IPS DF 6.9 (cell line): ENCODE results near the gene EIF4E2.
"Not testable (repeated sequence)": the region's sequence is repeated elsewhere in the genome, so short reads cannot be mapped to it uniquely, and the experiment has no call there.

Experiments
- DNase-seq: peaks from one replicate; pipeline ENCODE4 v3.0.0-alpha.2; 2013; ENCODE audit warnings: low read depth, low spot score
- H3K27ac ChIP-seq: one replicate; pipeline ENCODE4 v1.5.1; 2013; ENCODE audit warnings: low read length, control low read depth
- H3K27me3 ChIP-seq: 2 replicates; pipeline ENCODE4 v1.6.1; 2013; ENCODE audit warnings: mild to moderate bottlenecking, low read length; ENCODE audit not compliant: control insufficient read depth, insufficient read depth
- H3K36me3 ChIP-seq: 2 replicates; pipeline ENCODE4 v1.6.1; 2013; ENCODE audit warnings: low read length; ENCODE audit not compliant: control insufficient read depth, insufficient read depth
- H3K4me1 ChIP-seq: 2 replicates; pipeline ENCODE4 v1.6.1; 2013; ENCODE audit warnings: low read length; ENCODE audit not compliant: control insufficient read depth, insufficient read depth
- H3K4me3 ChIP-seq: 2 replicates; pipeline ENCODE4 v1.5.1; 2013; ENCODE audit warnings: mild to moderate bottlenecking, low read length
- H3K9me3 ChIP-seq: 2 replicates; pipeline ENCODE4 v1.6.1; 2013; ENCODE audit warnings: low read length, inconsistent platforms; ENCODE audit not compliant: control insufficient read depth, insufficient read depth
- WGBS: extraction: QIAGEN DNeasy Blood & Tissue Kit; methylation state at CpG from one replicate; pipeline ENCODE4 v1.1.7; 2013; ENCODE audit warnings: mixed read lengths, missing lambda C conversion rate; ENCODE audit not compliant: insufficient read length, insufficient coverage; 5-methylcytosine and 5-hydroxymethylcytosine counted together

The EIF4E2 gene

DNA sequence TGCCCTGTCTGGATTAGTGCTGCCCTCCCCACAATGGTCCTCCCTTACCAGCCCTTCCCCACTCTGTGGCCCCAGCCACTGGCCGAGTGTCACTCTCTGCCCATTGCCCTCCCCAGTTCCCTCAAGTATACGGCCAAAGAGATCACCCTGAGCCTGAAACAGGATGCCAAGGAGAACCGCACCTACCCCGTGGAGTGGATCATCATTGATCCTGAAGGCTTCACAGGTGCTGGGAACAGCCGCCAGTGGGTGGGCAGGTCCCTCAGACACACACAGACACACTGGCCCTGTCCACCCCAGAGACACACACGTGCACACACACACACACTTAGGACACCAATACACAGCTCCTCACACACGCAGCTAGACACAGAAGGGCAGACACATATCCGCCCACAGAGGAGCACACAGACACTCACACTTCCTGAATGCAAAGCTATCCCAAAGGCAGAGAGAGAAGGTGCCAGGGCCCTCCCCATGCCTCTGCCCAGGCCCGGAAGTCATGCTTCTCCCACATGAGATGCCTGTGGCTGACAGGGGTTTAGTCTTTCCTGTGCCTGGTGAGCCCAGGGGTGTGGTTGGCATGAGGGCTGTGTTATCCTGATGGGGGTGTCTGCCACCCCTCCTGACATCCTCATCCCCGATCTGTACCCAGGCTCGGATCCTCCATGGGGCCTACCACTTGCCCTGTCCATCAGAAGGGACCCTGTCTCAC lies 21.6 kb upstream of the EIF4E2 start:
- peaks cover 4% of the 10 kb centered on the region; the same call in 1 of the 2 replicates for H3K4me1 ChIP-seq
- H3K4me3 ChIP-seq = no peak overlapping the region
- H3K27me3 ChIP-seq = no peaks in the 10 kb centered on the region; the same call in 1 of the 2 replicates
- no peaks in the 10 kb centered on the region for H3K9me3 ChIP-seq
- no peak overlapping the region for H3K27ac ChIP-seq
- WGBS = no CpG with 5 or more reads among the region's 11 CpGs
- DNase-seq = no peak
- no peaks in the 10 kb centered on the region for H3K36me3 ChIP-seq

DNA sequence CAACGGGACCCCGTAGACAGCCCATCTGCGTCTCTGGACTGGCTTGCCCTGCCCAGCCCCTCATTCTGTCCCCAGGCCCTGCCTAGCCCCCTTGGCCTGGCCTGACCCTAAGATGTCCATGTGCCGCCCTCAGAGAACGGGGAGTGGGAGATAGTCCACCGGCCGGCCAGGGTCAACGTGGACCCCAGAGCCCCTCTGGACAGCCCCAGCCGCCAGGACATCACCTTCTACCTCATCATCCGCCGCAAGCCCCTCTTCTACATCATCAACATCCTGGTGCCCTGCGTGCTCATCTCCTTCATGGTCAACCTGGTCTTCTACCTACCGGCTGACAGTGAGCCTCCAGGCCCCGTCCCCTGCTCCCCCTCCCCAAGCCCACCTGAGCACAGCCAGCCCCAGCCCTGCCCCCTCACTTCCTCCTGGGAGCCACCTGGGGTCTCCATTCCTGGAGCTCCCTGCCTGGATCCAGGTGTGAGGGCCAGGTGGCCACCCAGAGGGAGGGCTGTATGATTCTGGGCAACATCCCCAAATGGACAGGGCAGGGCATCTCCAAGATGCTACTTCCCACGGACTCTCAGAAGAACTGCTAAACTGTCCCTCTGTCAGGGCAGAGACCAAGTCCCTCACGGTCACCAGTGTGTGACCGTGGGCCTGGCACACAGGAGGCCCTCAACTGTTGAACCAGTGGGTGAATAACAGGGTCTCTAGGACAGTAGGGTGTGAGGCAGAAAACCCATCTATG lies 20.5 kb upstream of the EIF4E2 start:
- Histone ChIP-seq H3K27ac (no peak overlapping the region), H3K4me1 (peaks cover 4% of the 10 kb centered on the region; the same call in 1 of the 2 replicates), H3K27me3 (no peaks in the 10 kb centered on the region), H3K4me3 (no peak overlapping the region), H3K36me3 (no peaks in the 10 kb centered on the region), H3K9me3 (no peaks in the 10 kb centered on the region)
- DNase-seq = no peak
- no CpG with 5 or more reads among the region's 17 CpGs for WGBS

DNA sequence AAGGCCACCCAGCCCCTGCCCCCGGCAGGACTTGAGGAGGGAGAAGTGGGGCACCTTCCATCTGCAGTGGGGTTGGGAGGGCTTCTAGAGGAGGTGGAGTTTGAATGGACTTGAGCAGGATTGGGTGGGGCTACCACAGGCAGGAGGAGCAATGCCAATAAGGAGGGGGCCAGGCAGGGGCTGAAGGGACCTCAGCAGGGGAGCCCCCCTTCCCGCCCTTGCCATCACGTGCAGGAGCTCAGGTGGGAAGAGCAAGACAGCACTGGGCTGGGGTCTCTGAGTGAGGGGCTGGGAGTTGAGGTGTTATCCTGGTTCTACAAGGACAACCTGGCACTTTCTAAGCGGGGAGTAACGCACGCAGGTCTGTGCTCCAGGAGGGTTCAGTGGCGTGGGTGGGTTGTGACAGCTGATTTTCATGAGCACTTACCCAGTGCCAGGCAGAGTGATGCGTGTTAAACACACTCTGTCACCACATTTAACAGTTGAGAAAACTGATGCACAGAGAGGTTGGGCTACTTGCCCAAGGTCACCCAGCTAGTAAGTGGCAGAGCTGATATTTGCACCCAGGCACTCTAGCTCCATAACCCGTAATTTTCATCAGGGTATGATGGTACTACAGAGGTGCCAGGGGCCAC lies 19.7 kb upstream of the EIF4E2 start:
- no CpG with 5 or more reads among the region's 9 CpGs for WGBS
- H3K4me1 ChIP-seq = peaks cover 4% of the 10 kb centered on the region; the same call in 1 of the 2 replicates
- no peak overlapping the region for H3K4me3 ChIP-seq
- no peaks in the 10 kb centered on the region for H3K9me3 ChIP-seq
- no peak overlapping the region for H3K27ac ChIP-seq
- no peak for DNase-seq
- H3K27me3 ChIP-seq = no peaks in the 10 kb centered on the region
- no peaks in the 10 kb centered on the region for H3K36me3 ChIP-seq

DNA sequence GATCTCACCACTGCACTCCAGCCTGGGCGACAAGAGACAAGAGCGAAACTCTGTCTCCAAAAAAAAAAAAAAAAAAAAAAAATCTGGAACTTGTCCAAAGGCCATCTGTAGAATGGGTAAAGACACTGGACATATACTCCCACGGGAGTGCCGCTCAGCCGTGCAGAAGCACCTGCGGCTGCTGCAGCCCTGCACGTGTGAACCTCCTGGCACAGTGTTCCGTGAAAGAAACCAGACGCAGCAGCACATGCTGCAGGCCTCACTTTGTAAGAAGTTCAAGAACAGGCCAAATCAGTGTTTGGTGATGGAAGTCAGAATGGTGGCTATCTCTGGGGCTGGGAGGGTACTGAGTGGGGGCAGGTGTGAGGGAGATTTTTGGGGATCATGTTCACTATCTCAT lies 18.1 kb upstream of the EIF4E2 start:
- WGBS = no CpG with 5 or more reads among the region's 9 CpGs
- Histone ChIP-seq H3K36me3 (no peaks in the 10 kb centered on the region), H3K4me1 (peaks cover 1% of the 10 kb centered on the region; the same call in 1 of the 2 replicates), H3K27me3 (no peaks in the 10 kb centered on the region), H3K4me3 (no peak overlapping the region), H3K9me3 (no peaks in the 10 kb centered on the region; the same call in 1 of the 2 replicates), H3K27ac (no peak overlapping the region)
- no peak for DNase-seq

DNA sequence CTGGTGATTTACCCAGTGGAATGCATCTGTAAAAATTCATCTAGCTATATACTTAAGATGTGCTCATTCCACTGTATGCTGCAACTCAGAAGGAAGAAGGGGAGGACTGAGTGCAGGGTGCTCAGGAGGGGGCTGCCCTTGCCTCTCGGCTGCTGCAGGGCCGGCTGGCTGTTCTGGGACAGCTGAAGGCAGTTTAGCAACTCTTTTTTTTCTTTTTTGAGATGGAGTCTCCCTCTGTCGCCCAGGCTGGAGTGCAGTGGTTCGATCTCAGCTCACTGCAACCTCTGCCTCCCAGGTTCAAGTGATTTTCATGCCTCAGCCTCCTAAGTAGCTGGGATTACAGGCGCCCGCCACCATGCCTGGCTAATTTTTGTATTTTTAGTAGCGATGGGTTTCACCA lies 17.7 kb upstream of the EIF4E2 start:
- WGBS = no CpG with 5 or more reads among the region's 7 CpGs
- H3K4me3 ChIP-seq, H3K4me1 ChIP-seq, DNase-seq, H3K36me3 ChIP-seq, H3K27me3 ChIP-seq, H3K27ac ChIP-seq, H3K9me3 ChIP-seq: not testable (repeated sequence)

DNA sequence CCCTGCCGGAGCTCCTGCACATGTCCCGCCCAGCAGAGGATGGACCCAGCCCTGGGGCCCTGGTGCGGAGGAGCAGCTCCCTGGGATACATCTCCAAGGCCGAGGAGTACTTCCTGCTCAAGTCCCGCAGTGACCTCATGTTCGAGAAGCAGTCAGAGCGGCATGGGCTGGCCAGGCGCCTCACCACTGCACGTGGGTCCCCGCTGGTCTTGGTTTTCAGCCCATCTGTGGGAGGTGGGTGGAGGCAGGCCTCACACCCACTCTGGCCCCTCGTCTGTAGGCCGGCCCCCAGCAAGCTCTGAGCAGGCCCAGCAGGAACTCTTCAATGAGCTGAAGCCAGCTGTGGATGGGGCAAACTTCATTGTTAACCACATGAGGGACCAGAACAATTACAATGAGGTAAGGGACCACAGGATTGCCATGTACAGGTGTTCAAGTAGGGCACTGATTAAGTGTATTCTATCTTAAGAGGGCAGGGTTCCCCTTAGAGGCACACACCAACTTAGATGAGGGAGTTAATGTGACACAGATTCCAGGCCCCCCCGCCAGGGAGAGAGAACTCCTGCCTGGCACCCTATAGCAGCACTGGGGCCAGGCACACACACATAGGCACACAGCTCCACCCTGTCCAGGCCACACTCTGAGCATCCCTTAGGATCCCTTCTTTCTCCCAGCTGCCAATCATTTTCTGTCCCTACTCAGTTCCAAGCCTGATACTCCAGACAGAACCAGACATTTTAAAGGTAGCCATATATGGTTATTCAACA lies 16.4 kb upstream of the EIF4E2 start:
- Histone ChIP-seq H3K4me3 (no peak overlapping the region), H3K27ac (no peak overlapping the region), H3K9me3 (no peaks in the 10 kb centered on the region; the same call in 1 of the 2 replicates), H3K27me3 (no peaks in the 10 kb centered on the region), H3K4me1 (peaks cover 2% of the 10 kb centered on the region), H3K36me3 (no peaks in the 10 kb centered on the region)
- no peak for DNase-seq
- WGBS = no CpG with 5 or more reads among the region's 13 CpGs

DNA sequence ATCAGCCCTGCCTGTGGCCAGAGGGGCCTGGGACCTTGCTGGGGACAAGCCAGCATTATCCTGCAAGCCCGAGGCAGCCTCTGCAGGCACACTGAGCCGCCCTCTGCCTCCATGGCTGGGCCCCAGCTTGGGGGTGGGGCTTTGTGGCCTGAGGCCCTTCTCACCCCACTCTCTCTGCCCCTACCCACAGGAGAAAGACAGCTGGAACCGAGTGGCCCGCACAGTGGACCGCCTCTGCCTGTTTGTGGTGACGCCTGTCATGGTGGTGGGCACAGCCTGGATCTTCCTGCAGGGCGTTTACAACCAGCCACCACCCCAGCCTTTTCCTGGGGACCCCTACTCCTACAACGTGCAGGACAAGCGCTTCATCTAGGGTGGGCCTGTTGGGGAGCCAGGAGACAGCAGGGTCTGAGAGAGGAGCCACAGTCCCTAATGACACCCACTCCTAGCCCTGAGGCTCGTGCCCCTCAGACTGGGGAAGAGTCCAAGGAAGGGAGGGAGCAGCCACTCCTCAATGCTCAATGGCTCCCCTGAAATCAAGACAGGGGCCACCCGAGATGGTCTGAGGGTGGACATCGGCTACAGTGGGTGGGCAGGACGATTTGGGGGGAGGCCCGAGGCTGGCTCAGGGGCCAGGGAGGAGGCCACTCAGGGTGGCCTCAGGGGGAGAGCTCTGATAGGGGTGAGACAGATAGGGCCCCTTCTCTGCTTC lies 15.4 kb upstream of the EIF4E2 start:
- Histone ChIP-seq H3K27me3 (no peaks in the 10 kb centered on the region), H3K27ac (no peak overlapping the region), H3K4me3 (no peak overlapping the region), H3K9me3 (no peaks in the 10 kb centered on the region; the same call in 1 of the 2 replicates), H3K36me3 (no peaks in the 10 kb centered on the region), H3K4me1 (peaks cover 7% of the 10 kb centered on the region)
- WGBS = no CpG with 5 or more reads among the region's 14 CpGs
- DNase-seq = no peak

DNA sequence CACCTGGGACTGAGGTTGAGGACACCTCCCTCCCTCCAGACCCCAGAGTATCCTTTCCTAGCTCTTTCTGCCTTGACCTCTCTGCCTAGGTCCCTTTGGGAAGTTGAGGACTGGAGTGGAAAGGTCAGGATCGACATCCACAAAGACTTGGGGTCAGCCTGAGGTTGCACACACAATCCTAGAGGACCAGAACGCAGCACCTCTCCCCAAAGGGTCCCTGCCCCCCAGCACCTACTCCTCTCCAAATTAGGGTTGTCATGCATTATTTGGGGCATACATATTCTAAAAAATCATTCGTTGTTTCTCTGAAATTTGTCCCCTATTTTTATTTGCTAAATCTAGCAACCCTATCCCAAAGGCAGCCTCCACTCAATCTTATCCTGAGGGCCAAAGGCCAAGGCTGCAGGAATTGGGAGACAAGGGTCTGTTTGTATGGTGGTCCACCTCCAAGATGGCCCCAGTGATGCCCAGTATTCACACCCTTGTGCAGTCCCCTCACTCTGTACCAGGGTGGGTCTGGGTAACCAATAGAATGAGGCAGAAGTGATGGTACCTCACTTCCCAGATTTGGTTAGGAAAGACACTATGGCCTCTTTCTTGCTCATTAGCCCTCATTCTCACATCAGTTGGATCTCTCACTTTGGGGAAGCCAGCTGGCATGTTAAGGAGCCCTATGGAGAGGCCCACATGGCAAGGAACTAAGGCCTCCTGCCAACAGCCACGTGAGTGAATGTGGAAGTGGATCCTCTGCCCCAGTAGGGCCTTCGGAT lies 14.5 kb upstream of the EIF4E2 start:
- H3K9me3 ChIP-seq = no peaks in the 10 kb centered on the region; the same call in 1 of the 2 replicates
- no peak overlapping the region for H3K4me3 ChIP-seq
- no peaks in the 10 kb centered on the region for H3K36me3 ChIP-seq
- no peak overlapping the region for H3K27ac ChIP-seq
- H3K27me3 ChIP-seq = no peaks in the 10 kb centered on the region
- H3K4me1 ChIP-seq = peaks cover 6% of the 10 kb centered on the region
- WGBS = no CpG with 5 or more reads among the region's 5 CpGs
- DNase-seq = no peak

DNA sequence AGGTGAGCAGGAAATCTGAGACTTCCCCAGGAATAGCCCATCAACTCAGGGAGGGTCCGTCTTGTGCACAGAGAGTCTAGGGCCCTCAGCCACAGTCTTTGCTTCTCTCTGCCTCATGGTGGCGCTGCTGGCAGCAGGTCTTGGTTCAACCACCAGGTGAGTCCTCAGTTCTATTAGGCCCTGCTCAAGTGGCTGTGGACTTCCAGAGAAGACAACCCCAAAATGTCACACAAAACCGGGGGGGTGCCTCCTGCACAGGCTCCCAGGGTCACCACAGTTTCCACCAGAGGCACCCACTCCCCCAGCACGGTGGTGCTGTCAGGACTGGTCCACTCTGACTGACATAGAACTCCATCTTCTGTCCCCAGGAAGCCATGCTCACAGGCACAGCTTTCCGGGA lies 13.4 kb upstream of the EIF4E2 start:
- no peak for DNase-seq
- peaks cover 6% of the 10 kb centered on the region for H3K4me1 ChIP-seq
- H3K27me3 ChIP-seq = no peaks in the 10 kb centered on the region
- H3K36me3 ChIP-seq = no peaks in the 10 kb centered on the region
- WGBS = no CpG with 5 or more reads among the region's 5 CpGs
- H3K27ac ChIP-seq = no peak overlapping the region
- H3K9me3 ChIP-seq = no peaks in the 10 kb centered on the region; the same call in 1 of the 2 replicates
- H3K4me3 ChIP-seq = no peak overlapping the region
